Measurements from ENCODE around the gene DNAH5. TPM values are rescaled to one million over a fixed set of nuclear protein-coding genes. Genes with fewer than 3 reads are reported as not detected.
A peak's percentile ranks its signal among the peaks of the same experiment; 100 is the strongest.

DNAH5 gene
- total and polyA plus RNA-seq, 2 of the 8 experiments (the other 6 are each of a cell fraction or from before 2014, with no cell fraction given): 0.30 to 0.73 TPM

DNA sequence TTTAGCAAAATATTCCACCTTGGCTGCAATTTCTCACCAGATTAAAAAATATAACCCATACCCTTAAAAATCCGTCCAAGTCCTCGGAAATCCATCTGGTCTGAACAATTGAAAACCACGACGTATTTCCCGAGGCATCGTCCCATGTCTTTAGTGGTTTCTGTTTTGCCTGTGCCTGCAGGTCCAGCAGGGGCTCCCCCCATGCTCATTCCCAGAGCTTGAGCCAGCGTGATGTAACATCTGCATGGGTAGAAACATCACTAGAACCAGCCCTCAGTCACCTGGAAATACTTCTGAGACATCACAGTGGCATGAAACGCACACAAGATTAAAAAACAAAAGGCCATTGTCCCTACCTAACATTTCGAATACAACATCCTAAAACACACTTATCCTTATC lies 114.0 kb downstream of the DNAH5 start:
- no peak overlapping the region for H3K4me2 ChIP-seq (ENCODE audit: insufficient read depth in 1 of 2, low read depth in 2 of 2, low read length in 2 of 2)
- H4K8ac ChIP-seq (ENCODE audit: extremely low read depth, insufficient read depth, low read length): no peak overlapping the region
- H2BK5ac ChIP-seq (ENCODE audit: low read depth, low read length): no peak overlapping the region
- no peak overlapping the region for H2AFZ ChIP-seq (ENCODE audit: low read length)
- no peak overlapping the region for H2BK12ac ChIP-seq (ENCODE audit: low read depth, low read length)
- H4K91ac ChIP-seq (replicated peaks; ENCODE audit: insufficient read length, low read length): no peak overlapping the region
- H3K23me2 ChIP-seq (ENCODE audit: low read depth, low read length): no peaks in the 10 kb centered on the region
- H3K79me2 ChIP-seq (ENCODE audit: control insufficient read depth in 1 of 2, insufficient read depth in 2 of 2, low read length in 2 of 2): no peaks in the 10 kb centered on the region
- no peak overlapping the region for H2BK15ac ChIP-seq (ENCODE audit: low read length)
- H3K4ac ChIP-seq (replicated peaks; ENCODE audit: insufficient read length, low read depth, low read length): peak overlapping the region; percentile 46
- H3K14ac ChIP-seq (ENCODE audit: insufficient read length): no peak overlapping the region
- H3K4me3 ChIP-seq (ENCODE audit: extremely low read depth in 1 of 4, insufficient read depth in 2 of 4, low read depth in 3 of 4, low read length in 4 of 4): no peak overlapping the region
- CTCF ChIA-PET (ENCODE audit: partially characterized antibody): interaction anchor here (0.8 kb wide), 1 partner anchor 9 kb away, joined by 3 read pairs; no protein-coding TSS in a partner anchor
- H2BK20ac ChIP-seq (ENCODE audit: low read length): no peak overlapping the region
- no peak overlapping the region for H3K23ac ChIP-seq (ENCODE audit: insufficient read length)
- peaks cover 0 to 6% of the 10 kb centered on the region in 2 experiments; a peak in 1 of 4 replicates for H3K9me3 ChIP-seq (ENCODE audit: insufficient read depth in 2 of 2, low read depth in 1 of 2, low read length in 1 of 2)
- no peaks in the 10 kb centered on the region for H3K4me1 ChIP-seq (replicated peaks in 1 of 4; ENCODE audit: control insufficient read depth in 3 of 4, insufficient read depth in 4 of 4, low read length in 3 of 4)
- DNase-seq (ENCODE audit: low read depth in 1 of 2, low spot score in 2 of 2) (no peak), FAIRE-seq (no peak)
- H3K36me3 ChIP-seq (ENCODE audit: control insufficient read depth in 2 of 4, insufficient read depth in 4 of 4, low read length in 3 of 4): no peaks in the 10 kb centered on the region
- no peak overlapping the region for H3K18ac ChIP-seq (ENCODE audit: extremely low read depth, low read length)
- no peaks in the 10 kb centered on the region for H3K79me1 ChIP-seq (ENCODE audit: low read depth, low read length)
- no peaks in the 10 kb centered on the region for H3K27me3 ChIP-seq (replicated peaks in 1 of 4; ENCODE audit: control insufficient read depth in 3 of 4, extremely low read depth in 1 of 4, insufficient read depth in 3 of 4, low read length in 3 of 4)
- H2BK120ac ChIP-seq (replicated peaks; ENCODE audit: low read depth, low read length): no peak overlapping the region
- H4K20me1 ChIP-seq (replicated peaks in 1 of 2; ENCODE audit: control insufficient read depth in 1 of 2, insufficient read depth in 2 of 2, low read length in 2 of 2): no peaks in the 10 kb centered on the region
- no peak overlapping the region for H2AK5ac ChIP-seq (ENCODE audit: low read depth, low read length)
- no peak overlapping the region for H3K9ac ChIP-seq (replicated peaks in 1 of 4; ENCODE audit: extremely low read depth in 1 of 4, low read depth in 3 of 4, low read length in 3 of 4)
- no peak overlapping the region for H3K27ac ChIP-seq (ENCODE audit: low read depth, low read length)
- POLR2A ChIA-PET (ENCODE audit: partially characterized antibody): no interaction called here
- H4K5ac ChIP-seq (ENCODE audit: insufficient read length, low read depth, low read length): no peak overlapping the region
- WGBS, 2 experiments (ENCODE audit: extremely low coverage in 1 of 2, insufficient coverage in 1 of 2, insufficient read length in 1 of 2, insufficient replicate concordance in 2 of 2, low coverage in 1 of 2, low lambda C conversion rate in 2 of 2, missing lambda C conversion rate in 1 of 2): 82 to 100% methylated on average over 1 to 9 of the region's 9 CpGs
- H3K56ac ChIP-seq (replicated peaks; ENCODE audit: insufficient read length, low read depth, low read length): no peak overlapping the region

Measured in H1 (cell line).